Measurements from ENCODE around the gene RELCH.

Gene RELCH

DNA sequence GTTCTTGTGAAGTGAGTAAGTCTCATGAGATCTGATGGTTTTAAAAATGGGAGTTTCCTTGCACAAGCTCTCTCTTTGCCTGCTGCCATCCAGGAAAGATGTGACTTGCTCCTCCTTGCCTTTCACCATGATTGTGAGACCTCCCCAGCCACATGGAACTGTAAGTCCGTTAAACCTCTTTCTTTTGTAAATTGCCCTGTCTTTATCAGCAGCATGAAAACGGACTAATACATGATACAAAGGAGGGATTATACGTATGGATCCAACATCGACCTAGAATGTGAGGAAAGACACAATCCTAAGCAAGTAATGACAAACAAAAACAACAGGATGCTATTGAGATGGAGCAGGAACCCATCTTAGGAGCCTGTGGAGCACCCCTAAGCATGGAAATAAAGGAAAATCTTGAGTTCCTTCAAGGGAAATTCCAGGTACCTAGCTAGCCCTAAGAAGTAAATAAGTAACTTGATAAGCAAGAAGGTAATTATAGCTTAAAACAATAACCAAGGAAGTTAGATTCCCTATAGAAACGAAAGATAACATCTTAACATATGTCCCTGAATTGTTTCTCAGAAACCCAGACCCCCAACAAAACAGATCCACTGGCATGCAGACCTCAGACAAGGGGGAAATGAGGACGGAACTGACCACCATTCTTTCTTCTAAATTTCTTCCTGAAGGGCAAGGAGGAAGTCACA, 136.6 kb downstream of the RELCH start:
- no peak for DNase-seq (ENCODE audit: low read depth)

DNA sequence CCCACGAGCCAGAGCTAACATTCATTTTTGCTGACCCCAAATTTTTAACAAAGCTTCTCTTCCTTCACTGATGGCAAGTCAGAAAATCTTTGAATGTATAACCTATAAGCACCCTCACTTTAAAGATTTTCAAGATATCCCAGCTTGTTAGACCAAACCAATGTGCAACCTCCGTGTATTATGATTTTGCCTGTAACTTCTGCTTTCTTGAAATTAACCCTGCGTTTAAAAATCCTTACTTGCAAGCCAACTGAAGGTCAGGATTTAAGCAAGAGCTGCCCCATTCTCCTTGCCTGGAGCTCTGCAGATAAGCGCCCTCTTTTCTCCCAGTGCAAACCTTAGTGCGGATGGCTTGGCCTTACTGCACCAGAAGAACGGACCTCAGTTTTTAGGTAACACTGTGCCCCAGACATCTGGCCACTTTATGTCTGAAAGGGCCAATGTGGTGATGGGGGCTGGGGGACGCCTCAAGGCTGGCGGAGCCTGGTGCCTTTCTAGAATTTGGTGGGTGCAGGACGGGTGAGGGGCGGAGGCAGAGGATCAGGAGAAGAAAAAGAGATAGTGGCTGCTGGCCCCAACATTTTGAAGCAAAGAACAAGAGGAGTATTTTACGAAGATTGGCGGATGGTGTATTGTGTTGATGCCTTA, 137.2 kb downstream of the RELCH start:
- DNase-seq (ENCODE audit: low read depth), result no peak

DNA sequence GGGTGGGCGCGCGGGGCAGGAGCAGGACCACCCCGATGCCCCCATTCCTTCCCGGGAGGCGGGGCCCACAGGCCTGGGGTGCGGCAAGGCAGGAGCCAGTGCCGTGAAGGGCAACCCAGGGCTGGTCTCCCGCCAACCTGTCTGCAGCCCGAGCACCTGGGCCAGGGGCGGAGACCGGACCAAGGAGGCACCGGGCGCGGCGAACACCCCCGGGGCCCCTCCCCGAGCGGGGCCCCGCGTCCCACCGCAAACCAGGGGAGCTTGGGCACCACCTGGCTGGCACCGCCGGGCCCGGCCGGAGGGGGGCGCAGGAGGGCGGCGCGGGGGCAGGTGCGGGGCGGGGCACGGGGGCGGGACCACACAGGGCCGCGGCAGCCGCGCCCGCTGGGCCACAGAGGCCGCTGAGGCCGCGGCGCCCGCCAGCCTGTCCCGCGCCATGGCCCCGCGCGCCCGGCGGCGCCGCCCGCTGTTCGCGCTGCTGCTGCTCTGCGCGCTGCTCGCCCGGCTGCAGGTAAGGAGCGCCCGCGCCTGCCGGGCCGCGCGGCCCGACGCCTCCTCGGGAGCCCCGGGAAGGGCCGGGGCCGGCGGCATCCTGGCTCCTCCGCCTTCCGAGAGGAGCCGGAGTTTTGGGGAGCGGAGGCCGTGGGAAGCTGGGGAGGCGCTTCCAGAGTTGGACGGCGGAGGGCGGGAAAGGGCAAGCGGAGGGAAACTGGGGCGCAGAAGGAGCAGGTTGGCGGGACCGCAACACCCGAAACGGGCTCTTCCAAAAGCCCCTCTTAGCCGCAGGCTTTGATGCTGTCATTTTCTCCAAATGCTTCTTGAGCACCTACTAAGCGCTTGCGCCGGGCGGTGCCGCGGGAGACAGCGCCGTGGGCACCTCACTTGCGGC, 138.1 kb downstream of the RELCH start, which contains the start of gene TNFRSF11A:
TSS of gene TNFRSF11A (plus strand) at position 394 of the 889 bp plus-strand sequence. CDS start at position 437, 43 bp downstream.
- DNase-seq (ENCODE audit: low read depth), result peak; percentile 42

DNA sequence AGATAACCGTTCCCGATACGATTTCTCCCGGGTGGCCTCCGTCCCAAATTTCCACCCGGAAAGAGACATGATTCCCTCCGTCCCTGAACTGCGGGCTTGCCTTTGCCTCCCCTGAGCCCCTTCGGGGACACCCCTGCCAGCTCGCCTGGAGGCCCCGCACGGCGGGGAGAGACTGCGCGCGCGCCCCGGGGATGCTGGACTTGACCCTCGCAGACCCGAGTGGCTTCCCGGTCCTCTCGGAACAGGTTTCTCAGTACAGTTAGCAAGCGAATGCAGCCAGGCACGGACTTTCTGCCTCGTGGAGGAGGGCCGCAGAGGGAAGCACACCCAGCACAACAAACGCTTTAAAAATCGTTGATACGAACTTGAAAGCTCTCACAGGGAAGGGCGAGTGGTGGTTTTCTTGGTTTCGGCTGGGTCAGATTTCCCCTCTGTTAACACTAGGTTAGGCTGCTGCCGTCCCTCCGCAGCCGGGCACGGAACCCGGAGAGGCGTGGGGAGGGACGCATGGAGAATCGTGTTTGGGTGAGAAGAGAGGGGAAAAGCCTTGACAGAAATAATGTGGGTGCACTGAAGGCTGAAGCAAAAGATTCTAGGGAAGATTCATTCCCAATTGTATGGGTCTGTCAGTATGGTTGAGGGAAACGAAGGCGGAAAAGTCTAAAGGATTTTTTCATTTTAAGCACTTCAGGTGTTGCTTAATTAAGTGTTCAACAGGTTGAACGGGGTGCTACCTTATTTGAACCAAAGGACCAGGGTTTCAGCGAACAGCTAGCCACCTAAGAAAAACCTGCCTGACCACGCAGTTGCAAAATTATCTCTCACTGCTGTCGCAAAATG, 139.0 kb downstream of the RELCH start:
- no peak for DNase-seq (ENCODE audit: low read depth)

DNA sequence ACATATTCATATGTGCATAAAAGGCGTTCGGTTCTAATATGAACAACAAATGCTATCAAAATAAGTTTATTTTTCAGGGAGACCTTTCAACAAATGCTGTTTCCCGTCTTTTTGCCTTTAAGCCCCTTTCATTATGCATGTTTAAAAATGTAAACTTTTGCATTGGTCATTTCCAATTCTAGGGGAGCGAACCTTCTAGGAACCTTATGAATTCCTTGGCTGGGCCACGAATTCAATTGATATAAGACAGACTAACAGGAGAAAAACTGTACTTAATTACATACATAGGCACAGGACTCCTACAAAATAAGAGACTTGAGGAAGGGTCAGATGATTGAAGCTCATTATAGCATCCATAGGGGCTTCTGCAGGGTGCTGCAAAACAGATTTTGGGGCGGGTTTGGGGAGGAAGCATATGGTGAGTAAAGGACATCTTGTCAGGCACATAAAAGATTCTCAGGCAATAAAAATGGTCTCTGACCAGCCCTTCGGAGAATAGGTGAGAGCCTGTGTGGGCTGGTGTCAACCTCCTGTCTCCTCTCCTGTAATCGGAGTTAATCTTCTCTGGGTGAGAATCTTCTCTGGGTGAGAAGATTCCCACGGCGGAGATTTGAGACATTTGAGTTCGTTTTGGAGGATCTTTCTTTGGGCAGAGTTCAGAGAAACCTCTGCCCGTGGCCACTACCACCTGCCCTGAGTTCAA, 139.7 kb downstream of the RELCH start:
- DNase-seq (ENCODE audit: low read depth), result no peak

DNA sequence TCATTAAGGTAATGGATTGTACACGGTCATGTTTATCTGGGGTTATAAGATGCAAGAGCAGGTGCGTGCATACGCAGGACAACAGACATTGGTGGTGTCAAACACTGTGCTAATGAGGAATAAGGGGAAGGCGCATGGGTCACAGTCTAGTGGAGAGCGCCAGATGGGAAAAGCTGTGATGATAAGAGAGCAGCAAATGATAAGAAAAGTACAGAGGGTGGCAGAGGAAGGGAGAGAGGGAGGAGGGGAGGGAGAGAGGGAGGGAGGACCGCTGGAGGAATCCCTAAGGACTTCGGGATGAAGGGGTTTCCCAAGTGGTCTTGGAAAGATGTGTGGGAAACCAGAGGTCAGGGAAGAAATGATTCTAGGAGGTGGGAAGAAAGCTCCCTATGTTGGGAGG, 140.9 kb downstream of the RELCH start:
- no peak for DNase-seq (ENCODE audit: low read depth)

DNA sequence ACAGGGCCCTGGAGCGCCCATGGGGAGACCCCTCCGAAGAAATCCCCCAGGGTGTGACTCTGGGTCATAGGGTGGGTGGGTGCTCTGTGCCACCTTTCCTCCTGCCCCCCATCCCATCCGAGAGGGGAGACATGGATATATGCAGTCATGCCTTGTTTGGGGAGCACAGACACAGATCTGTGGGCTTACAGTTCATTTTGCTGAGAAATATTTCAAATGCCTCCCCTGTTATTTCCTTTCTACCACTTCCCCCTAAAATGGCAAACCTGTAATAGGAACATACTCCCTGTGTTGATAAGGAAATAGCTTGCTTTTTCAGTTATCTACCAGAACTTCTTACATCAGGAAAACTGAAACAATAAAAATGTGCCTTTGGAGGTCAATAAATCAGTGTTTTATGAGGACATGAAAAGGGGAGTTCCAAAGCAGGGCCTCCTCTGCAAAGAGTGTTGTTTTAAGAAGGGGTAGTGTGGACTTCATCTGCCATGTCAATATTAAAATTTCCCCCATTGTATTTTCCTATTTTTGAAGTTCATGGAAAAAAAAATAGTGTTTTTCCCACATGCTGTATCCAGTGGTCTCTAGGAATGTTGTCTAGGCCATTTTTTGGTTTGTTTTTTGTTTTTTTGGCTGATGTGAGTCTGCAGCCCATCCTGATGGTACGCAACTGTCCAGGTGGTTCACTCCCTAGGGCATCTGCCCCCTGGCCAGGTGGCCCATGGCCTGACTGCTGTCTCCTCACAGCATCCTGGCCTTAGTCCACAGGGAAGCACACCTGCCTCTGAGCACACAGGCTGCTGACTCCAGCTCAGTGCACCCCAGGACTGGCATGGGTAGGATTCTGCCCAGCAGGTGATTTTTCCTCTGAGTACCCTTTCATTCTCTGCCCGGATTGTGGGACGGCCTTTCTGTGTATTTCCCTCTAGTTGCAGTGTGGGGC, 141.8 kb downstream of the RELCH start:
- no peak for DNase-seq (ENCODE audit: low read depth)

DNA sequence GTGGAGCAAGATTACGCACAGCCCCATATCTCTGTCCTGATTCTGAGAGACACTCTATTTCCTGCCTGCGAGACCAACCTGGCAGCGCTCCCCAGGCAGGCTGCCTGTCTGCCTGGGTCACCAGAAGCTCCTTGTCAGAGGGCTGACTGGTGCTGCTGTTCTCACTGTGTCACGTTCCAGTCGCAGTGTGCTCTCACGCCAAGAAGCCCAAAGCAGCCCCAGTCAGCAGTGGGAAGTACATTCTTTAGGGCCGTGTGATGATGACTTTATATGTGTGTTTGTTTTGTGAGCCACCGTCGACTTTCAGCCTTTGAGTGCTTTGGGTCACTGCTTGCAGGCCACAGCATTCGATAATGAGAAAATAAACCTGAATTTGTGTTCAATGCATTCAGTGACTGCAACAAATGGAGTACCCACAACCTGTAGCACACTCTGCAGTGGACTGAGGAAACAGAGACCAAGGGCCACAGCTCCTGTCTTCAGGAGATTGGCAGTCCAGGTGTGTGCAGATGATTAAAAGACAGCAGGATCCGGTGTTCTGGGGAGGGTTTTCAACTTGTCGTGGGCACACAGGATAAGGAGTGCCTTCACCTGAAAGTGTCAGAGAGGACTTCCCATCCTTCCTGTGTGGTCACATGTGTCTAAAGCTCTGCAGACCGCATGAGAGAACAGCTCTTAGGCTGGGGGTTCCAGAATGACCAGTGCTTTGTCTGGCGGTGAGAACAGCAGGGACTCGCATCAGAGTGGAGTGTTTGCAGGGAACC, 142.8 kb downstream of the RELCH start:
- DNase-seq (ENCODE audit: low read depth), result no peak

DNA sequence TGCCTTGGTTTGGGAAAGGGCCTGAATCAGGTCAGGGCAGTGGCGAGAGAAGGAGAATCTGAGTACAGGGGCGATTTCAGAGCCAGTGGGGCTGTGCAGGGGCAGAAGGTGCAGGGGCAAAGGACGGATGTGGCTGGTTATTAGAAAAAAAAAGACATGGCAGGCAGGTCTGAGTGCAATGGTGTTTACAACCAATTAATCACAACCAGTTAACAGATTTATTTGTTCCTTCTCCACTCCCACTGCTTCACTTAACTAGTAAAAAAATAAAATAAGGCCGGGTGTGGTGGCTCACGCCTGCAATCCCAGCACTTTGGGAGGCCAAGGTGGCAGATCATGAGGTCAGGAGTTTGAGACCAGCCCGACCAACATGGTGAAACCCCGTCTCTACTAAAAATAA, 143.6 kb downstream of the RELCH start:
- no peak for DNase-seq (ENCODE audit: low read depth)

DNA sequence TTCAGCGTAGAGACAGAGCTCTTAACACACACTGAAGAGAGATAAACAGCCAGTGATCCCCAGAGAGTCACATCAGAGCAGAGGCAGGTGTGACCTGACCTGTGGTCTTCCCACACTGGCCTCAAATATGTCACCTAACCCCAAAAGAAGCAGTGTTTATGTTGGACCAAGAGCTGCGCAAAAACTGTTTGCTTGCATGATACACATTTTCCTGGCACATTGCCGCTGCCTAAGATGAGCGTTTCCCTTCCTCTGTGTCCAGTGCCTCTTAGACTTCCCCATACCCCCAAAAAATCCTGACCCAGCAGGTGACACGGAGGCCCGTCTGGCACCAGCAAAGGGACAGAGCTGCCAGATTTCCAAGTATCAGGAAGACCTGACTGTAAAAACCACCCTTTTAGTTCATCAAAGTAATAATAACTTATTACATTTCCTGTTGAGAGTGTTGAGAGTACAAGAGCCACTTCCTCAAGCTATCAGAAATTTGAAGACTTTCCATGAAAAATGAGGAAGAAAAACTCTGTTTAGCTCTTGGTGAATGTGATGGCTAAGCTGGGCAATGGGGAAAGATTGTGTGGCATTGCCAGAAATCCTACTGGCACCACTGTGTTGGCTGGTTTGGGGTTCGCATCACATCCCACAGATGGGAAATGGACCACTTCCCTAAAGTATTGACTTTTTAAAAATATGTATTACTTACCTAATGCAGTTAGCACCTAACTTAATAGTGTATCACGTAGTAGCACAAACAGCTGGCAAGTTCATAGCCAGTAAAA, 144.7 kb downstream of the RELCH start:
- no peak for DNase-seq (ENCODE audit: low read depth)

DNA sequence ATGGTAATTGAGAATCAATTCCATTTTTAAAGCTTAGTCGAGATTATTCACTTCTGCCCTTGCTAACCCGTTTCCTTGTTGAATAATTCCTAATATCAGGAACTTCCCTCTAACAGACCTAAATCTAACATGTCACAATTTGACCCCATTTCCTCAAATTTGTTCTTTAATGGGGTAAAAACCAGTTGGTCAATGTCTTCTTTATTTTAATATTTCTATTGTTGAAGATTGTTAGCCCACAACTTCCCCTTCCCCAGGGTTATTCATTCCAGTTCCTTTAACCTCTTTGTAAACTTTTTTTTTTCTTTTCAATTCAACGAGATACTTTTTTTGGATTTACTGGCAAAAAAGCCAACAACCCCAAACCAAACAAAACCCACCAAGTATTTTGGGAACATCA, 145.4 kb downstream of the RELCH start:
- no peak for DNase-seq (ENCODE audit: low read depth)

DNA sequence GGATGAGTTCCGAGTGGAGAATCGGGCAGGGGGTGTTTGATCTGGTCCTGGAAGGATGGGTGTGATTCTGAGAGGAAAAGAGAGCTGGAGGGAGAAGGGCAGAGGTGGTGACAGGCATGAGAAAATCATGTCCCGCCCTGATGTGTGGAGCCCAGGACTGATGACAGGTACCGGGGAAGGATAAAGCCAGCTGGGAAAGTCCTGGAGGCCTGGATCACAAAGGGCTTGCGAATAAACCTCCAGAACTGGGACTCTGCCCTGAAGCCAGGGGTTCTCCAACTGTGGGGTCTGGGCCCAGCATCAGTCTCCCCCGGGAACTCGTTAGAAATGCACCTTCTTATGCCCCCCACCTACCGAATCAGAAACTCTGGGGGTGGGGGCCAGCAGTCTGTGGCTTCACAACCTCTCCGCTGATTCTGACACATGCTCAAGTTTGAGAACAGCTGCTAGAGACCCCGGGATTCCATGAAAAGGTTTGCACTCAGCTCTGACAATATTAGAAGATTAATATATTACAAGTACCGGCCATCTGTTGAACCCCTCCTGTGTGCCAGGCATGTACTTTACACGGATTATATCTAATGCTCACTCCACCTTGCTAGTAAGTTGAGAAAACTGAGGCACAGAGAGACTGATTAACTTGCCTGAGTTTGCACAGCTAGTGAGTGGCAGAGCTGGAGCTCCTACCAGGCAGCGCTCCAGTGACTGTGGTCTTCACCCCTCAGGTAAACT, 146.1 kb downstream of the RELCH start:
- no peak for DNase-seq (ENCODE audit: low read depth)

DNA sequence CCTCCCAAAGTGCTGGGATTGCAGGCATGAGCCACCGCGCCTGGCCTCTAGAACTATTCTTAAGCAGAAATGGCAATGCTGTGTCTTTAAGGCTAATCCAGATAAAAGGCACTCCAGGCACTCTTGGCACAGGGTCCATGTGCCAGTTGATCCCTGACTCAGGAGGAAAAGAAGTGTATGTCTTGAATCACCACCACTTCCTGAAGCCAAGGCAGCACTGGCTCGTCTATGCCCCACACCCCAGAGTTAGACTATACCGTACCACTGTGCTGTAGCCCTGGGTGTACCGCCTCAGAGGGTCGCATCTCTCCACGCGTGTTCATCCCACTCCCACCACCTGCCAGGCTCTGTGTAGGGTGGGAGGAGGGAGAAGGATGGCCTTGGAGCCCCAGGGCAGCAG, 147.1 kb downstream of the RELCH start:
- no peak for DNase-seq (ENCODE audit: low read depth)

DNA sequence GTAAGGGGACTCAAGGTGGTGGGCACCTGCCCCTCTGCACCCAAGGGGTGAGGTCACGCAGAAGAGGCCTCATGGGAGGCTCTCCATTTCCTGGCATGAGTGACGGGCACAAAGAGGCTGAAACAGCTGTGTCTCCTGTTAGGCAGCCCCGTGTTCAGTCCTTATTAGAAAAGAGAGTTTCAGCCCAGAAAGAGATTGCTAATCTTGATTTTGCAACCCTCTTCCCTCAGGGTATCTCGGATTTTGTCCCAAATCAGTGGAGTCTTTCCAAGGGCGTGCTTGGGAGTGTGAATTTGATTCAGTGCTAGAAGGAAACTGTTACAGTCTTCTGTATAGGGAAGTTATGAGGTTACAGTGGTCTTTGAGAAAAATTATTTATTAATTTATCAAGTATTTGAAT, 148.4 kb downstream of the RELCH start:
- DNase-seq (ENCODE audit: low read depth), result no peak

DNA sequence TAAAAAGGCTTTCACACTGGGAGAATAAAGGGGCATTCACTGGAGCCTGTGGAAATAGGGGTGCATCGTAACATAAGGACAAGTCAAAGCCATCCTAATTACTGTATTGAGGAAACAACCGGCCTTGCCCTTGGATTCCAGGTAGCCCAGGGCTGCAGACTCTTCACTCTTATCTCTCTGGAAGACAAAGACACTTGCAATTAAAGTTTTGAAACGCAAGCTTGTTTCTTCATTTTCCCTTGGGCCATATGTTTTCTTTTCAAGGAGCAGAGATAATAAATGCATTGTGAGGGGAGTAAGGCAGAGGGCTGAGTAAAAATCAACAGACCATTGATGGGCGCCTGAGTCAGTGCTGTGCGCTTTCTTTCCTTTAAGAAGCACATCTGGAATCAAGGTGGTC, 149.6 kb downstream of the RELCH start:
- no peak for DNase-seq (ENCODE audit: low read depth)

DNA sequence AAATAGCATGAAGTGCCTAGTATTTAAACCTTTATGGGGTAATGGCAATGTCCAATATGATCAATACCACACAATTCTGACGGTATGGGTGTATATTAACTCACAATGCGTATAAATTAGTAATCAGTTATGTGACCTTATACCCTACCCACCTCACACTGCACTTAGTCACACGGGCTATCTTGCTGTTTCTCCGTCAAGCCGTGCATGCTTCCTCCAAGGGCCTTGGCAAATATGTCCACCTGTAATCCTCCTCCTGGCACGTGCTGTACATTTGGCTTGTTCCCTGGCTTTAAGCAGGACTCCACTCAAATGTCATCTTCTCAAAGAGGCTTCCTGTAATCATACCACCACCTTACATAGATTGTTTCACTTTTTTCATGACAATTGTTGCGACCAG, 150.3 kb downstream of the RELCH start:
- DNase-seq (ENCODE audit: low read depth), result no peak

DNA sequence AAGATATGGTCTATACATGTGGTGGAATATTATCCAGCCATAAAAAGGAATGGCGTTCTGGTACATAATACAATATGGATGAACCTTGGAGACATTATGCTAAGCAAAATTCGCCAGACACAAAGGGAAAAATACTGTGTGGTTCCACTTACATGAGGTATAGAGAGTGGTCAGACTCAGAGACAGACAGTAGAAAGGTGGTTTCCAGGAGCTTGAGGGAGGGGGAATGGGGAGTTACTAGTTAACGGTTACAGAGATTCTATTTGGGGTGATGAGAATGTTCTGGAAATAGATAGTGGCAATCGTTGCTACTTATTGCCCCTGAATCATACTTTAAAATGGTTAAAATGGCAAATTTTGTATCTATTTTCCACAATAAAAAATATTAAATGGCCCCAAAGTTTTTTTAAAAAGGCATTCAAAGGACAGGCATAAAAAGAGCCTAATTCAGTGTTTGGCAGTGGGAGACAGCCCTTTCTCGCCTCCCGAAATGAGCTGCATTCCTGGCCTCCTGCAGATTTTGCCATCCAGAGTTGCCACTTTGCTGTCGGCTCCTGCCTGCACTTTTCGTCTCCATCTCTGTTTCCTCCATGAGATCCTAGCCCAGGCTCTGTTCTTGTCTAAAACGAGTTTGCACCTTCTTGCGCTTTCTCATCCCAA, 151.5 kb downstream of the RELCH start:
- DNase-seq (ENCODE audit: low read depth), result no peak

Measured in activated T-helper 1 cell treated with Interleukin-2 at 50 U/mL for 16 hours (primary cell).